ENCODE measurements around the gene CACNA1H. TPM values are rescaled to one million over a fixed set of nuclear protein-coding genes. Genes with fewer than 3 reads are reported as not detected.

The CACNA1H gene
- total RNA-seq, 1 donor from 2014 or later: 0.09 TPM

- intact Hi-C loops (cut with micrococcal nuclease): no loop called here
- H3K27me3 Mint-ChIP-seq (ENCODE audit: low read depth): peaks cover 7% of the 10 kb centered on the region
- H3K36me3 Mint-ChIP-seq (ENCODE audit: low read depth): no peaks in the 10 kb centered on the region
- H3K4me3 Mint-ChIP-seq (ENCODE audit: low read depth): no peak overlapping the region
- H3K9me3 Mint-ChIP-seq: no peaks in the 10 kb centered on the region
- no peak overlapping the region for H3K27ac Mint-ChIP-seq
- no peaks in the 10 kb centered on the region for H3K4me1 Mint-ChIP-seq (ENCODE audit: low read depth)
- no peak for DNase-seq (ENCODE audit: low spot score)
Measured at GRCh38 chr16:1159325-1159972, 6.5 kb downstream of the CACNA1H start.

- H3K9me3 Mint-ChIP-seq: no peaks in the 10 kb centered on the region
- DNase-seq (ENCODE audit: low spot score): no peak
- H3K27ac Mint-ChIP-seq: no peak overlapping the region
- intact Hi-C loops (cut with micrococcal nuclease): no loop called here
- H3K4me3 Mint-ChIP-seq (ENCODE audit: low read depth): no peak overlapping the region
- peaks cover 5% of the 10 kb centered on the region for H3K27me3 Mint-ChIP-seq (ENCODE audit: low read depth)
- H3K4me1 Mint-ChIP-seq (ENCODE audit: low read depth): no peaks in the 10 kb centered on the region
- no peaks in the 10 kb centered on the region for H3K36me3 Mint-ChIP-seq (ENCODE audit: low read depth)
Measured at GRCh38 chr16:1159973-1160772, 7.3 kb downstream of the CACNA1H start.

GRCh38 chr16:1160773-1161348 is 8.0 kb downstream of the CACNA1H start:
- H3K4me1 Mint-ChIP-seq (ENCODE audit: low read depth): no peaks in the 10 kb centered on the region
- intact Hi-C loops (cut with micrococcal nuclease): no loop called here
- no peaks in the 10 kb centered on the region for H3K27me3 Mint-ChIP-seq (ENCODE audit: low read depth)
- DNase-seq (ENCODE audit: low spot score): no peak
- H3K9me3 Mint-ChIP-seq: no peaks in the 10 kb centered on the region
- no peak overlapping the region for H3K27ac Mint-ChIP-seq
- no peak overlapping the region for H3K4me3 Mint-ChIP-seq (ENCODE audit: low read depth)
- H3K36me3 Mint-ChIP-seq (ENCODE audit: low read depth): no peaks in the 10 kb centered on the region

- H3K9me3 Mint-ChIP-seq: no peaks in the 10 kb centered on the region
- no peak overlapping the region for H3K4me3 Mint-ChIP-seq (ENCODE audit: low read depth)
- no peaks in the 10 kb centered on the region for H3K4me1 Mint-ChIP-seq (ENCODE audit: low read depth)
- intact Hi-C loops (cut with micrococcal nuclease): no loop called here
- no peaks in the 10 kb centered on the region for H3K27me3 Mint-ChIP-seq (ENCODE audit: low read depth)
- no peak for DNase-seq (ENCODE audit: low spot score)
- H3K27ac Mint-ChIP-seq: no peak overlapping the region
- no peaks in the 10 kb centered on the region for H3K36me3 Mint-ChIP-seq (ENCODE audit: low read depth)
Measured at GRCh38 chr16:1162701-1163566, 10.0 kb downstream of the CACNA1H start.

DNA sequence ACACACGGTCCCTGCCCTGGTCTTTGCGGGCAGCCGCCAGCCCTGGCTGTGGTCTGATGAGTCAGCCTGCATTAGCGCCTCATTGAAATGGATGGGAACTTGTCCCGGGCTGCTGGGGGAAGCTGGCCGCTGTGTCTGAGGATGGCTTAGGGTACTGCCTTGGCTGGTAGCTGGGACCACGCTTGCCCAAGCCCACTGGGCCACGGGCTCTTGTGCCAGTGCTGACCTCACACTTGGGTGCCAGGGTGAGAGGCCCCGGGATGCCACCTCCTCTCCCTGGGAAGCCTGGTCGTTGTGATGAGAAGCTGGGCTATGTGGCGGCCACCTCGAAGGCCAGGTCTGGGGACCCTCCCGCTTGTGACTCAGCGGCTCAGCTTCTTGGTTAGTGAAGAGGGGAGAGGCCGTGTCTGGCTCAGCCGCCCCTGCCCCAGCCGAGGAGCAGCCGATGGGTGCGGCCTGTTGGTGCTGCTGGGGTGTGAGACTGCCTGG is 10.7 kb downstream of the CACNA1H start:
- no peaks in the 10 kb centered on the region for H3K4me1 Mint-ChIP-seq (ENCODE audit: low read depth)
- H3K36me3 Mint-ChIP-seq (ENCODE audit: low read depth): no peaks in the 10 kb centered on the region
- DNase-seq (ENCODE audit: low spot score): no peak
- H3K27ac Mint-ChIP-seq: no peak overlapping the region
- H3K27me3 Mint-ChIP-seq (ENCODE audit: low read depth): no peaks in the 10 kb centered on the region
- intact Hi-C loops (cut with micrococcal nuclease): no loop called here
- H3K4me3 Mint-ChIP-seq (ENCODE audit: low read depth): no peak overlapping the region
- no peaks in the 10 kb centered on the region for H3K9me3 Mint-ChIP-seq

DNA sequence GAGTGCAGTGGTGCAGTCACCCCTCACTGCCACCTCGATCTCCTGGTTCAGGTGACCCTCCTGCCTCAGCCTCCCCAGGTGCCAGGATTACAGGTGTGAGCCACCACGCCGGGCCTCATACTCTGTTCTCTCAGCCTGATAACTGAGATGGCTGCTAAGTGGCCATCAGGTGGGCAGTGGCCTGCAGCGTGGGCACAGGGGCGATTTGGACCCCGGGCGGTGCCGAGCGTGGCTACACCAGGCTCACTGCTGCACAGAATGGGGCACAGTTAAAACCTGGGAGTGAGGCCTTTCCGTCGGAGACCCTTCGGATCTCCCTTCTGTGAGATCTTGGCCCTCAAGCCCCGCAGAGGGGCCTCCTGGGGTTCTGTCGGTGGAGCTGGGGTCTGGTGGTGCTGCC is 11.5 kb downstream of the CACNA1H start:
- H3K27ac Mint-ChIP-seq: no peak overlapping the region
- no peaks in the 10 kb centered on the region for H3K27me3 Mint-ChIP-seq (ENCODE audit: low read depth)
- H3K4me1 Mint-ChIP-seq (ENCODE audit: low read depth): no peaks in the 10 kb centered on the region
- H3K9me3 Mint-ChIP-seq: no peaks in the 10 kb centered on the region
- intact Hi-C loops (cut with micrococcal nuclease): no loop called here
- no peaks in the 10 kb centered on the region for H3K36me3 Mint-ChIP-seq (ENCODE audit: low read depth)
- no peak overlapping the region for H3K4me3 Mint-ChIP-seq (ENCODE audit: low read depth)
- DNase-seq (ENCODE audit: low spot score): no peak

GRCh38 chr16:1164975-1165374 is 12.1 kb downstream of the CACNA1H start:
- no peaks in the 10 kb centered on the region for H3K9me3 Mint-ChIP-seq
- no peak for DNase-seq (ENCODE audit: low spot score)
- H3K4me1 Mint-ChIP-seq (ENCODE audit: low read depth): no peaks in the 10 kb centered on the region
- no peak overlapping the region for H3K27ac Mint-ChIP-seq
- no peak overlapping the region for H3K4me3 Mint-ChIP-seq (ENCODE audit: low read depth)
- intact Hi-C loops (cut with micrococcal nuclease): no loop called here
- no peaks in the 10 kb centered on the region for H3K36me3 Mint-ChIP-seq (ENCODE audit: low read depth)
- H3K27me3 Mint-ChIP-seq (ENCODE audit: low read depth): no peaks in the 10 kb centered on the region

DNA sequence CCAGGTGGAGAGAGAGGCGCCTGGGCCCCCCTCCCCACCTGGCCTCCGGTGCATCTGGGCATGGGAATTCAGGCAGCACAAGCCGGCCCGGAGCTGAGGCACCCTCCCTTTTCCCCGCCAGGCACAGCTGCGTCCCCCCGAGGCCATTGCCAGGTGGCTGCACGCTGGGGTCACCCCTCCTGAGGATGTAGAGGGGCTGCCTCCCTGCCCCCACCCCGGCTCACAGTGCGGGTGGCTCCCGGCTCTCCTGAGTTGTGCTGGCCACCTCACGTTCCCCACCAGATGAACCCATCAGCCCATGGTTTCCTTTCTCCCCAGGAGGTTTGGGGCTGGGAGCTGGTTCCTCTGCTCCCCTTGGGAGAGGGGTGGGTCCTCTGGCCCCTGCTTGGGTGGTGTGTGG is 12.6 kb downstream of the CACNA1H start:
- no peak overlapping the region for H3K4me3 Mint-ChIP-seq (ENCODE audit: low read depth)
- no peaks in the 10 kb centered on the region for H3K27me3 Mint-ChIP-seq (ENCODE audit: low read depth)
- no peak overlapping the region for H3K27ac Mint-ChIP-seq
- H3K36me3 Mint-ChIP-seq (ENCODE audit: low read depth): no peaks in the 10 kb centered on the region
- no peak for DNase-seq (ENCODE audit: low spot score)
- intact Hi-C loops (cut with micrococcal nuclease): no loop called here
- H3K4me1 Mint-ChIP-seq (ENCODE audit: low read depth): no peaks in the 10 kb centered on the region
- no peaks in the 10 kb centered on the region for H3K9me3 Mint-ChIP-seq

DNA sequence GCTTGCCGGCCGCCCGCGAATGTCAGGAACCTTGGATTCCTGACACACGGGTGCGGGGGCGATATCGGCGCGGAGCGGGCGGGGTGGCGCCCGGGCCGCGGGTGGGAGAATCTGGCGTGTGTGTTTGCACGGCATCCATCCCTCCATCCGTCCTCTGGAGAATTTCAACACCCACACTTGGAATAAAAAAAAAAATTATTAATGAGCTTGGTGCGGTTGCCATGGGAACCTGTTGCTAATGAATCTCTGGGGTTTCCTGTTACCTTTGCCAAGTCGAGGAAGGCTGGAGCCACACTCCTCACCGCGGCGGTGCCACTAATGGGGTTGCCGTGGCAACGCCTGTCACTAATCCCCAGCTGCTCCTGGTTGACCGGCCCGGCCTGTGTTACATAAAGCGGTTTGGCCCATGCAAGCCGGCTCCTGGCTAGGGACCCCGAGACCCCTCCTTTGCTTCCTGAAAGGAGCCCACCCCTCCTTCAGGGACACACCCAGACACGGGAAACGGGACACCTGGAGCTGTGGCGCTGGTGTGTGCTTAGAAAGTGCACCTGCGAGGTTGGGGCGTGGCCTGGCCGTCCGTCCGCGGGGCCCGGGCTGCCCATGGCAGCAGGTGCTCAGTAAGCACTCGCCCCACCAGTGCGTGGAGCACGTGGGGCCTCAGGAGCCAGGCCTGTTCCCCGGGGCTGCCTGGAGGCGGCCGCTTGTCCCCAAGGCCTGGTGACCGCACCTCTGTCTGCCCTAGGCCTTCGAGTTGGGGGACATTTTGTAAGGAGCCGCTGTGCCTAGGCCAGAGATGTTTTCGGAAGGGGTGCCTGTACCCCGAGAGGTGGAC is 14.6 kb downstream of the CACNA1H start:
- no peak overlapping the region for H3K4me3 Mint-ChIP-seq (ENCODE audit: low read depth)
- H3K27me3 Mint-ChIP-seq (ENCODE audit: low read depth): no peaks in the 10 kb centered on the region
- H3K4me1 Mint-ChIP-seq (ENCODE audit: low read depth): no peaks in the 10 kb centered on the region
- no peaks in the 10 kb centered on the region for H3K9me3 Mint-ChIP-seq
- H3K27ac Mint-ChIP-seq: no peak overlapping the region
- intact Hi-C loops (cut with micrococcal nuclease): no loop called here
- DNase-seq (ENCODE audit: low spot score): no peak
- H3K36me3 Mint-ChIP-seq (ENCODE audit: low read depth): no peaks in the 10 kb centered on the region

DNA sequence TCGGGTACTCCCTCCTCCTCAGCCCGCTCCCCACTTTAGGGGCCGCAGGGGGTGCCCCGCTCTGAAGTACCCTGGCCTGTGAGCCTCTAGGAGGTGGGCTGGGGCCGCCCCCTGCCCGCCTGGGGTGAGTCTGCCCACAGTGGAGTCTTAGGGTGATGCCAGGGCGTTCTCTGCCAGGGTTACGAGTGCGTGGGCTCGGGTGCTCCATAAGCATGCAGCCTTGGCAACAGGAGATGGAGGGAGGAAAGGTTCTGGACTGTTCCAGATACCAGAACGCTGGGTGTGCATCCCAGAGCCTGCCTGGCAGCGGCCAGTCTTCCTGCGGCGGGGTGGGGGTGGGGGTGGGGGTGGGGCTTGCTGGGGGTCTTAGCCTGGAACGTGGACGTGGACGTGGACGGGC is 15.9 kb downstream of the CACNA1H start:
- intact Hi-C loops (cut with micrococcal nuclease): no loop called here
- no peak overlapping the region for H3K4me3 Mint-ChIP-seq (ENCODE audit: low read depth)
- no peaks in the 10 kb centered on the region for H3K4me1 Mint-ChIP-seq (ENCODE audit: low read depth)
- H3K36me3 Mint-ChIP-seq (ENCODE audit: low read depth): no peaks in the 10 kb centered on the region
- no peak for DNase-seq (ENCODE audit: low spot score)
- no peaks in the 10 kb centered on the region for H3K9me3 Mint-ChIP-seq
- no peaks in the 10 kb centered on the region for H3K27me3 Mint-ChIP-seq (ENCODE audit: low read depth)
- no peak overlapping the region for H3K27ac Mint-ChIP-seq

DNA sequence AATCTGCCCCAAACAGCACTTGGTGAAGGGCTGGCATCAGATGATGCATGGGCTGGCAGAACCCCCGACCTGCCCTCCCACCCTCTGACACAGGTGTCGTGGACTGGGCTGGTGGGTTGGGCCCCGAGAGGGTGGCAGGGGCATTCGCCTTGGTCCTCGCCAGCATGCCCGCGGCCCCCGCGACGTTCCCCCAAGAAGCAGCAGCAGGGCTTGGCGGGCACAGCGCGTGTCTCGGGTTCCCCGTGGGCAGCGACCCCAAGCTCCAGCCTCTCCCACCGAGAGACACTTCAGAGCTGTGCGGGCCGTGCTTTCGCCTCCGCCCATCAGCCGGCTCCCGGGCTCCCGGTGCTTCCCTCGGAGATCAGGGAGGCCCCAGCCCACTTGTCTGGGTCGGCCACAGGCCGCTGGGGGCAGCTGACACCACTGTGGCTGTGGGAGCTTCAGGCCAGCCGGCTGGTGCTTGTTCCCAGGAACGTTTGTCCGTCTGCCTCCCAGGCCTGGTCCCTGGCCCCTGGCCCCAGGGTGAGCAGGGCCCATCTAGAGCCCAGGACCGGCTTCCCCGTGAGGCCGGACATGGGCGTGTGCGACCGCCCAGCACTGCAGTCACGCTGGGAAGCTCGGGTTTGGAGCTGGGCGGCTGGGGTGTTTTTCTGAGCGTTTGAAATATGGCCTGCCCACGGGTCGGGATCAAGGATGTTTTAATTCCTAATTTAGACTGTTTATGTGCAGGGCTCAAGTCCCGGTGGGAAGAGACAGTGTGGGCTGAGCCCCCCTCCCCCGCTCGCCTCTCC is 16.6 kb downstream of the CACNA1H start:
- no peak for DNase-seq (ENCODE audit: low spot score)
- Mint-ChIP-seq H3K4me3 (ENCODE audit: low read depth) (no peak overlapping the region), H3K27ac (no peak overlapping the region), H3K27me3 (ENCODE audit: low read depth) (no peaks in the 10 kb centered on the region), H3K4me1 (ENCODE audit: low read depth) (no peaks in the 10 kb centered on the region), H3K9me3 (no peaks in the 10 kb centered on the region), H3K36me3 (ENCODE audit: low read depth) (no peaks in the 10 kb centered on the region)
- intact Hi-C loops (cut with micrococcal nuclease): no loop called here
